PC-3 (cell line): ENCODE measurements around the gene WNK1.

ENCODE experiments used
- EZH2 ChIP-seq: fragments of 300-600 bp; sonication (generic); IDR thresholded peaks from one replicate; pipeline ENCODE4 v1.6.1; 2017; ENCODE audit warnings: antibody characterized with exemption, mild to moderate bottlenecking, low read length; ENCODE audit not compliant: unreplicated experiment
- TF ChIP-seq, protein P1 (sequence below): fragments of 300-600 bp; sonication (generic); conservative IDR thresholded peaks from 2 replicates; pipeline ENCODE4 v1.5.1; 2017; ENCODE audit warnings: antibody characterized with exemption, low read depth, mild to moderate bottlenecking, low read length

DNA sequence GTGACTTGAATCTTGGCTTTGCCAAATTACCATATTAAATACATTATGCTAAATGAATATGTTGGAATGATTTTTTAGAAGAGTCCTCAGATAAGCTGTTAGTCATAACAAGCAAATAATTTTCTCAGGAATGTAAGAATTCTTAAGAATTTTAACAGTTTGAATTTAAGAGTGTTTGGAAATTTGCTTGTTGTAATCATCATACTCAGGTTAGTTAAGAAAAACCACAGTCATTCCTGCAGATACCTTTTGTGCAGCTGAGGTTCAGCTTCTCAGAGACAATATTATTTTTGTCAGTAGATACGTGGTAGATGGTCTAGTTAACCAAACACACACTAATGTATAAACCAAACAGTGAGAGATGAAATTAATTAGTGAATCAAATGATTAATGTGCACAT is 8.9 kb downstream of the WNK1 start:
- TF ChIP-seq, protein P1, sequence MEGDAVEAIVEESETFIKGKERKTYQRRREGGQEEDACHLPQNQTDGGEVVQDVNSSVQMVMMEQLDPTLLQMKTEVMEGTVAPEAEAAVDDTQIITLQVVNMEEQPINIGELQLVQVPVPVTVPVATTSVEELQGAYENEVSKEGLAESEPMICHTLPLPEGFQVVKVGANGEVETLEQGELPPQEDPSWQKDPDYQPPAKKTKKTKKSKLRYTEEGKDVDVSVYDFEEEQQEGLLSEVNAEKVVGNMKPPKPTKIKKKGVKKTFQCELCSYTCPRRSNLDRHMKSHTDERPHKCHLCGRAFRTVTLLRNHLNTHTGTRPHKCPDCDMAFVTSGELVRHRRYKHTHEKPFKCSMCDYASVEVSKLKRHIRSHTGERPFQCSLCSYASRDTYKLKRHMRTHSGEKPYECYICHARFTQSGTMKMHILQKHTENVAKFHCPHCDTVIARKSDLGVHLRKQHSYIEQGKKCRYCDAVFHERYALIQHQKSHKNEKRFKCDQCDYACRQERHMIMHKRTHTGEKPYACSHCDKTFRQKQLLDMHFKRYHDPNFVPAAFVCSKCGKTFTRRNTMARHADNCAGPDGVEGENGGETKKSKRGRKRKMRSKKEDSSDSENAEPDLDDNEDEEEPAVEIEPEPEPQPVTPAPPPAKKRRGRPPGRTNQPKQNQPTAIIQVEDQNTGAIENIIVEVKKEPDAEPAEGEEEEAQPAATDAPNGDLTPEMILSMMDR, result no peak
- TF ChIP-seq EZH2, result no peak
